Fibroblast of lung (primary cell): Measurements from ENCODE around the gene PFN3. TPM values are rescaled to one million over a fixed set of nuclear protein-coding genes. Genes with fewer than 3 reads are reported as not detected.

ENCODE experiments used
- DNase-seq, 2 donors: peaks; one replicate each; pipeline versions ENCODE4 v3.0.0 to v3.0.0-alpha.2; 2010; ENCODE audit warnings: low read depth in 2 of 2
- H2AFZ ChIP-seq: 2 replicates; pipeline ENCODE4 v1.5.1; 2012; ENCODE audit warnings: low read length, control low read depth, inconsistent platforms
- H3K27ac ChIP-seq: 2 replicates; pipeline ENCODE4 v1.5.1; 2011; ENCODE audit warnings: low read length, control low read depth; ENCODE audit not compliant: insufficient read depth
- H3K27me3 ChIP-seq: 2 replicates; pipeline ENCODE4 v1.5.1; 2011; ENCODE audit warnings: mild to moderate bottlenecking, low read length; ENCODE audit not compliant: control insufficient read depth, insufficient read depth
- H3K36me3 ChIP-seq: 2 replicates; pipeline ENCODE4 v1.5.1; 2011; ENCODE audit warnings: low read length; ENCODE audit not compliant: control insufficient read depth, insufficient read depth
- H3K4me1 ChIP-seq: 2 replicates; pipeline ENCODE4 v1.5.1; 2011; ENCODE audit warnings: low read length; ENCODE audit not compliant: control insufficient read depth, insufficient read depth; ENCODE audit errors: extremely low read depth
- H3K4me2 ChIP-seq: 2 replicates; pipeline ENCODE4 v1.5.1; 2011; ENCODE audit warnings: low read length, control low read depth; ENCODE audit not compliant: insufficient read depth; ENCODE audit errors: extremely low read depth
- H3K4me3 ChIP-seq, 4 experiments: fragments of 200-600 bp in 1 of 4; sonication (generic) in 1 of 4; replicated peaks in 1 of 4; 2 replicates each; pipeline ENCODE4 v1.5.1; 2011 to 2016; ENCODE audit warnings: low read length in 4 of 4, low read depth in 3 of 4, mild to moderate bottlenecking in 3 of 4, control low read depth in 2 of 4, inconsistent platforms in 1 of 4, mixed read lengths in 1 of 4; ENCODE audit not compliant: insufficient read depth in 1 of 4; ENCODE audit errors: control extremely low read depth in 1 of 4
- H3K79me2 ChIP-seq: 2 replicates; pipeline ENCODE4 v1.5.1; 2012; ENCODE audit warnings: mild to moderate bottlenecking, low read length, inconsistent platforms; ENCODE audit not compliant: control insufficient read depth, insufficient read depth
- H3K9ac ChIP-seq: 2 replicates; pipeline ENCODE4 v1.5.1; 2011; ENCODE audit warnings: mild to moderate bottlenecking, low read length, control low read depth; ENCODE audit not compliant: insufficient read depth
- H3K9me3 ChIP-seq: 2 replicates; pipeline ENCODE4 v1.5.1; 2012; ENCODE audit warnings: low read depth, low read length; ENCODE audit not compliant: control insufficient read depth, insufficient read depth
- H4K20me1 ChIP-seq: 2 replicates; pipeline ENCODE4 v1.5.1; 2011; ENCODE audit warnings: low read length; ENCODE audit not compliant: control insufficient read depth, insufficient read depth; ENCODE audit errors: extremely low read depth
- CTCF ChIP-seq, 2 donors: IDR thresholded peaks in 1 of 2; conservative IDR thresholded peaks in 1 of 2; 1 replicate in 1 of 2; 2 replicates in 1 of 2; pipeline ENCODE4 v1.5.1; 2011 to 2012; ENCODE audit warnings: low read length in 2 of 2, control low read depth in 1 of 2, inconsistent platforms in 1 of 2, low read depth in 1 of 2, mild to moderate bottlenecking in 1 of 2
- EZH2 ChIP-seq: IDR thresholded peaks from 2 replicates; pipeline ENCODE4 v1.5.1; 2012; ENCODE audit warnings: low read length, control low read depth, mild to moderate bottlenecking; ENCODE audit errors: missing control alignments
- polyA plus RNA-seq, 2 donors: library from polyadenylated mRNA; depleted of rRNA in 1 of 2; stranded (reverse) in 1 of 2; unstranded in 1 of 2; fragments of >200 nt; gene quantifications; 2 replicates each; pipeline ENCODE4 v1.2.1, GENCODE V29; 2011 to 2012; ENCODE audit warnings: missing spikeins in 1 of 2
- total RNA-seq: library from RNA; depleted of rRNA; stranded (reverse); fragments of >200 nt; gene quantifications from 2 replicates; pipeline ENCODE4 v1.2.1, GENCODE V29; 2014

The PFN3 gene
- total and polyA plus RNA-seq, 2 donors (not counting 1 experiment from before 2014, with no cell fraction given) = not detected

GRCh38 chr5:177430972-177431316, 30.5 kb upstream of the PFN3 start:
- no peak for DNase-seq
- Histone ChIP-seq H3K27me3 (no peaks in the 10 kb centered on the region), H4K20me1 (no peaks in the 10 kb centered on the region), H3K27ac (no peak overlapping the region), H3K79me2 (peaks cover 21% of the 10 kb centered on the region), H3K9me3 (no peaks in the 10 kb centered on the region), H3K4me2 (no peak overlapping the region), H3K9ac (no peak overlapping the region), H3K4me1 (peaks cover 8% of the 10 kb centered on the region), H3K4me3 (no peak overlapping the region), H3K36me3 (peaks cover 30% of the 10 kb centered on the region), H2AFZ (no peak overlapping the region)
- TF ChIP-seq CTCF (conservative IDR thresholded peaks at IDR 0.05 in 1 of 2, IDR thresholded peaks at IDR 0.05 in 1 of 2; ENCODE audit: low read depth in 1 of 2, low read length in 2 of 2) (no peak), EZH2 (no peak)

- Histone ChIP-seq H3K36me3 (peaks cover 29% of the 10 kb centered on the region), H3K79me2 (peaks cover 21% of the 10 kb centered on the region), H3K4me3 (no peak overlapping the region), H3K9me3 (no peaks in the 10 kb centered on the region), H3K27ac (no peak overlapping the region), H2AFZ (no peak overlapping the region), H3K4me2 (no peak overlapping the region), H3K4me1 (peaks cover 12% of the 10 kb centered on the region), H3K27me3 (no peaks in the 10 kb centered on the region), H3K9ac (no peak overlapping the region), H4K20me1 (no peaks in the 10 kb centered on the region)
- TF ChIP-seq EZH2 (no peak), CTCF (conservative IDR thresholded peaks at IDR 0.05 in 1 of 2, IDR thresholded peaks at IDR 0.05 in 1 of 2; ENCODE audit: low read depth in 1 of 2, low read length in 2 of 2) (no peak)
- no peak for DNase-seq
Measured at GRCh38 chr5:177430140-177430951, 29.9 kb upstream of the PFN3 start.

GRCh38 chr5:177429248-177430040, 29.0 kb upstream of the PFN3 start:
- H3K27me3 ChIP-seq = no peaks in the 10 kb centered on the region
- H2AFZ ChIP-seq = no peak overlapping the region
- peaks cover 12% of the 10 kb centered on the region for H3K4me1 ChIP-seq
- H3K9ac ChIP-seq = no peak overlapping the region
- H3K27ac ChIP-seq = no peak overlapping the region
- H3K36me3 ChIP-seq = peaks cover 26% of the 10 kb centered on the region
- DNase-seq = no peak
- no peaks in the 10 kb centered on the region for H4K20me1 ChIP-seq
- peaks cover 21% of the 10 kb centered on the region for H3K79me2 ChIP-seq
- H3K9me3 ChIP-seq = no peaks in the 10 kb centered on the region
- no peak for TF ChIP-seq EZH2
- TF ChIP-seq CTCF (conservative IDR thresholded peaks at IDR 0.05 in 1 of 2, IDR thresholded peaks at IDR 0.05 in 1 of 2; ENCODE audit: low read depth in 1 of 2, low read length in 2 of 2) = no peak
- H3K4me3 ChIP-seq = no peak overlapping the region
- no peak overlapping the region for H3K4me2 ChIP-seq
